Lung (tissue), 12 donors: ENCODE results near the gene ERMAP. TPM values are rescaled to one million over a fixed set of nuclear protein-coding genes. Genes with fewer than 3 reads are reported as not detected.

Source experiments
- ATAC-seq: fragments of 200-7000 bp; cut with Tn5 transposase; one replicate; pipeline ENCODE4 v1.9.1; 2020; ENCODE audit warnings: moderate number of reproducible peaks; ENCODE audit not compliant: insufficient read depth, low FRiP score
- DNase-seq, 3 donors: peaks; one replicate each; pipeline ENCODE4 v3.0.0-alpha.2; 2013 to 2017
- H3K27ac ChIP-seq, 2 donors: one replicate each; pipeline ENCODE4 v1.5.1; 2013; ENCODE audit warnings: mild to moderate bottlenecking in 2 of 2, moderate library complexity in 2 of 2, control low read depth in 1 of 2, inconsistent platforms in 1 of 2, low read depth in 1 of 2, low read length in 1 of 2
- H3K27me3 ChIP-seq, 3 donors: one replicate each; pipeline ENCODE4 v1.5.1; 2013; ENCODE audit warnings: low read length in 2 of 3; ENCODE audit not compliant: control insufficient read depth in 3 of 3, insufficient read depth in 3 of 3
- H3K36me3 ChIP-seq, 4 donors: one replicate each; pipeline ENCODE4 v1.5.1; 2013; ENCODE audit warnings: low read length in 4 of 4, mild to moderate bottlenecking in 1 of 4, moderate library complexity in 1 of 4; ENCODE audit not compliant: control insufficient read depth in 4 of 4, insufficient read depth in 4 of 4
- H3K4me1 ChIP-seq, 5 donors: one replicate each; pipeline ENCODE4 v1.5.1; 2013; ENCODE audit warnings: low read length in 5 of 5, mild to moderate bottlenecking in 2 of 5, moderate library complexity in 1 of 5; ENCODE audit not compliant: control insufficient read depth in 5 of 5, insufficient read depth in 5 of 5
- H3K4me3 ChIP-seq: one replicate; pipeline ENCODE4 v1.5.1; 2013; ENCODE audit warnings: mild to moderate bottlenecking, control low read depth, moderate library complexity
- H3K9ac ChIP-seq, 2 donors: one replicate each; pipeline ENCODE4 v1.5.1; 2013; ENCODE audit warnings: low read length in 2 of 2, control low read depth in 1 of 2; ENCODE audit not compliant: insufficient read depth in 1 of 2
- H3K9me3 ChIP-seq, 4 donors: one replicate each; pipeline ENCODE4 v1.5.1; 2013; ENCODE audit warnings: low read length in 3 of 4, mild to moderate bottlenecking in 1 of 4, moderate library complexity in 1 of 4; ENCODE audit not compliant: control insufficient read depth in 4 of 4, insufficient read depth in 3 of 4
- CTCF ChIP-seq: IDR thresholded peaks from 2 replicates; pipeline ENCODE4 v1.5.1; 2012; ENCODE audit warnings: mild to moderate bottlenecking; ENCODE audit errors: control extremely low read depth, extremely low read depth
- WGBS, 2 donors: extraction: QIAGEN DNeasy Blood & Tissue Kit; methylation state at CpG; one replicate each; pipeline ENCODE4 v1.1.7; 2013; 5-methylcytosine and 5-hydroxymethylcytosine counted together
- polyA plus RNA-seq, 2 donors: library from polyadenylated mRNA; stranded (reverse); fragments of 200-250 nt; gene quantifications; one replicate each; pipeline ENCODE4 v1.2.1, GENCODE V29; 2013
- total RNA-seq, 2 donors: library from RNA; depleted of rRNA in 1 of 2; stranded (reverse); fragments of >200 nt in 1 of 2; gene quantifications; one replicate each; pipeline ENCODE4 v1.2.1, GENCODE V29; 2014 to 2021
- donor health status: control.
- donor health status: control.
- donor health status: Bipolar disorder and iron deficiency.
- donor health status: healthy.
- donor health status: DM: yes; HTN: yes; CAD: no.

Gene ERMAP
- total and polyA plus RNA-seq, 4 donors, result 4.8 to 19.8 (median 10.6) TPM

GRCh38 chr1:42830631-42831030 lies 13.7 kb downstream of the ERMAP start:
- H3K36me3 ChIP-seq, result peaks cover 0 to 9% (median 2%) of the 10 kb centered on the region in 4 donors
- no peak for TF ChIP-seq CTCF
- no peak overlapping the region for H3K4me3 ChIP-seq
- H3K9ac ChIP-seq, result no peak overlapping the region
- no peaks in the 10 kb centered on the region for H3K4me1 ChIP-seq
- no peaks in the 10 kb centered on the region for H3K27me3 ChIP-seq
- ATAC-seq, result no peak
- DNase-seq, result no peak
- WGBS, 2 donors, result 91 to 93% methylated on average over 17 of the region's 17 CpGs
- no peak overlapping the region for H3K27ac ChIP-seq
- no peaks in the 10 kb centered on the region for H3K9me3 ChIP-seq

GRCh38 chr1:42831273-42831672 lies 14.4 kb downstream of the ERMAP start:
- no peak for TF ChIP-seq CTCF
- no peak overlapping the region for H3K27ac ChIP-seq
- ATAC-seq (no peak), DNase-seq (no peak)
- H3K9me3 ChIP-seq, result no peaks in the 10 kb centered on the region
- no peaks in the 10 kb centered on the region for H3K4me1 ChIP-seq
- H3K36me3 ChIP-seq, result peaks cover 0 to 9% (median 2%) of the 10 kb centered on the region in 4 donors
- no peak overlapping the region for H3K9ac ChIP-seq
- H3K27me3 ChIP-seq, result no peaks in the 10 kb centered on the region
- no peak overlapping the region for H3K4me3 ChIP-seq

GRCh38 chr1:42832641-42833240 lies 15.8 kb downstream of the ERMAP start:
- DNase-seq, result no peak
- WGBS, 2 donors, result 95 to 97% methylated on average over 3 of the region's 3 CpGs
- H3K9ac ChIP-seq, result no peak overlapping the region

More at GRCh38 chr1:42832641-42833240, 15.8 kb downstream of the ERMAP start:
- Histone ChIP-seq H3K27ac (no peak overlapping the region), H3K9me3 (no peaks in the 10 kb centered on the region), H3K36me3 (peaks cover 0 to 9% (median 2%) of the 10 kb centered on the region in 4 donors), H3K4me1 (no peaks in the 10 kb centered on the region), H3K27me3 (no peaks in the 10 kb centered on the region), H3K4me3 (no peak overlapping the region)
- no peak for TF ChIP-seq CTCF
- no peak for ATAC-seq
